Activated T-cell treated with anti-CD3 and anti-CD28 coated beads, Interleukin-2, amount 50 U/mL, for 72 hours (primary cell): ENCODE measurements around the gene MXD1. TPM values are rescaled to one million over a fixed set of nuclear protein-coding genes. Genes with fewer than 3 reads are reported as not detected.
A peak's percentile ranks its signal among the peaks of the same experiment; 100 is the strongest.

Experiments
- ATAC-seq, 2 donors: fragments of 150-1000 bp; cut with Tn5 transposase; replicated peaks in 1 of 2; 2 replicates each; pipeline ENCODE4 v1.10.0; 2021; ENCODE audit warnings: moderate library complexity in 2 of 2, mild to moderate bottlenecking in 1 of 2
- DNase-seq, 2 donors: peaks; one replicate each; pipeline ENCODE4 v3.0.0; 2021 to 2022; ENCODE audit warnings: mixed read lengths in 1 of 2
- H3K27ac Mint-ChIP-seq: one replicate; pipeline ENCODE4 v1.8.0; 2022; ENCODE audit warnings: mild to moderate bottlenecking, moderate library complexity, mixed read lengths
- H3K27me3 Mint-ChIP-seq: one replicate; pipeline ENCODE4 v1.8.0; 2022; ENCODE audit warnings: low read depth, mixed read lengths
- H3K36me3 Mint-ChIP-seq, 2 donors: one replicate each; pipeline ENCODE4 v1.8.0; 2022; ENCODE audit warnings: mixed read lengths in 2 of 2, mild to moderate bottlenecking in 1 of 2; ENCODE audit not compliant: insufficient read depth in 2 of 2
- H3K4me1 Mint-ChIP-seq: one replicate; pipeline ENCODE4 v1.8.0; 2022; ENCODE audit warnings: low read depth, mixed read lengths
- H3K4me3 Mint-ChIP-seq, 2 donors: one replicate each; pipeline ENCODE4 v1.8.0; 2022; ENCODE audit warnings: mild to moderate bottlenecking in 2 of 2, mixed read lengths in 2 of 2, moderate library complexity in 2 of 2
- H3K9me3 Mint-ChIP-seq, 2 donors: one replicate each; pipeline ENCODE4 v1.8.0; 2022; ENCODE audit warnings: mixed read lengths in 2 of 2
- total RNA-seq, 2 donors: library from RNA; stranded (reverse); gene quantifications; one replicate each; pipeline ENCODE4 v1.2.3, GENCODE V29; 2022

Gene MXD1
- total RNA-seq, 2 donors from 2014 or later = 14.3 to 40.0 TPM

- no peaks in the 10 kb centered on the region for H3K27me3 Mint-ChIP-seq
- ATAC-seq = no peak
- DNase-seq = no peak
- peaks cover 9 to 13% of the 10 kb centered on the region in 2 donors for H3K36me3 Mint-ChIP-seq
- peaks cover 34% of the 10 kb centered on the region for H3K4me1 Mint-ChIP-seq
- H3K4me3 Mint-ChIP-seq = peak overlapping the region; percentile 75 to 90
- peak overlapping the region; percentile 86 for H3K27ac Mint-ChIP-seq
- no peaks in the 10 kb centered on the region for H3K9me3 Mint-ChIP-seq
Measured at GRCh38 chr2:69916106-69916505, 1.2 kb downstream of the MXD1 start.

- Mint-ChIP-seq H3K4me1 (peaks cover 32% of the 10 kb centered on the region), H3K9me3 (no peaks in the 10 kb centered on the region), H3K27ac (peak overlapping the region; percentile 86), H3K4me3 (peak overlapping the region in 1 of 2 donors; percentile 90), H3K27me3 (no peaks in the 10 kb centered on the region), H3K36me3 (peaks cover 9 to 15% of the 10 kb centered on the region in 2 donors)
- DNase-seq (no peak), ATAC-seq (no peak)
Measured at GRCh38 chr2:69917852-69918251, 2.9 kb downstream of the MXD1 start.

- ATAC-seq (no peak), DNase-seq (no peak)
- Mint-ChIP-seq H3K9me3 (no peaks in the 10 kb centered on the region), H3K4me1 (peaks cover 27% of the 10 kb centered on the region), H3K27me3 (no peaks in the 10 kb centered on the region), H3K36me3 (peaks cover 12 to 16% of the 10 kb centered on the region in 2 donors), H3K27ac (no peak overlapping the region), H3K4me3 (peak overlapping the region in 1 of 2 donors; percentile 90)
Measured at GRCh38 chr2:69918401-69918800, 3.5 kb downstream of the MXD1 start.

GRCh38 chr2:69923116-69923515 is 8.2 kb downstream of the MXD1 start:
- Mint-ChIP-seq H3K27me3 (no peaks in the 10 kb centered on the region), H3K27ac (no peak overlapping the region), H3K4me1 (peaks cover 17% of the 10 kb centered on the region), H3K9me3 (no peaks in the 10 kb centered on the region), H3K4me3 (no peak overlapping the region), H3K36me3 (peaks cover 6 to 11% of the 10 kb centered on the region in 2 donors)
- no peak for DNase-seq
- no peak for ATAC-seq

GRCh38 chr2:69926849-69927515 is 12.1 kb downstream of the MXD1 start:
- DNase-seq = no peak
- Mint-ChIP-seq H3K27me3 (no peaks in the 10 kb centered on the region), H3K4me1 (peaks cover 25% of the 10 kb centered on the region), H3K27ac (peak overlapping the region; percentile 37), H3K4me3 (no peak overlapping the region), H3K9me3 (no peaks in the 10 kb centered on the region), H3K36me3 (peaks cover 9 to 13% of the 10 kb centered on the region in 2 donors)
- peak in 1 of 2 donors; percentile 61 for ATAC-seq

GRCh38 chr2:69931832-69932595 is 17.1 kb downstream of the MXD1 start:
- no peaks in the 10 kb centered on the region for H3K27me3 Mint-ChIP-seq
- peak overlapping the region; percentile 96 for H3K27ac Mint-ChIP-seq
- peak overlapping the region; percentile 36 to 75 for H3K4me3 Mint-ChIP-seq
- H3K4me1 Mint-ChIP-seq = peaks cover 39% of the 10 kb centered on the region
- H3K36me3 Mint-ChIP-seq = peaks cover 15 to 17% of the 10 kb centered on the region in 2 donors
- DNase-seq (no peak), ATAC-seq (peak in 1 of 2 donors; percentile 9)
- no peaks in the 10 kb centered on the region for H3K9me3 Mint-ChIP-seq

- Mint-ChIP-seq H3K27ac (peak overlapping the region; percentile 96), H3K36me3 (peaks cover 15 to 19% of the 10 kb centered on the region in 2 donors), H3K4me3 (peak overlapping the region; percentile 36 to 75), H3K4me1 (peaks cover 36% of the 10 kb centered on the region), H3K27me3 (no peaks in the 10 kb centered on the region), H3K9me3 (no peaks in the 10 kb centered on the region)
- peak; percentile 47 to 54 for ATAC-seq
- DNase-seq = no peak
Measured at GRCh38 chr2:69932596-69932922, 17.6 kb downstream of the MXD1 start.

GRCh38 chr2:69933254-69933828 is 18.4 kb downstream of the MXD1 start:
- Mint-ChIP-seq H3K4me3 (peak overlapping the region in 1 of 2 donors; percentile 72), H3K27ac (peak overlapping the region; percentile 79), H3K27me3 (no peaks in the 10 kb centered on the region), H3K4me1 (peaks cover 36% of the 10 kb centered on the region), H3K36me3 (peaks cover 19 to 20% of the 10 kb centered on the region in 2 donors), H3K9me3 (no peaks in the 10 kb centered on the region)
- DNase-seq (no peak), ATAC-seq (no peak)

- H3K4me1 Mint-ChIP-seq = peaks cover 36% of the 10 kb centered on the region
- peak; percentile 74 to 81 for ATAC-seq
- H3K4me3 Mint-ChIP-seq = peak overlapping the region; percentile 34 to 72
- no peaks in the 10 kb centered on the region for H3K9me3 Mint-ChIP-seq
- no peaks in the 10 kb centered on the region for H3K27me3 Mint-ChIP-seq
- DNase-seq = peak; percentile 38 to 40
- H3K36me3 Mint-ChIP-seq = peaks cover 21 to 27% of the 10 kb centered on the region in 2 donors
- H3K27ac Mint-ChIP-seq = peak overlapping the region; percentile 79
Measured at GRCh38 chr2:69933839-69934613, 19.1 kb downstream of the MXD1 start.

- Mint-ChIP-seq H3K27ac (peak overlapping the region; percentile 79), H3K4me3 (peak overlapping the region; percentile 34 to 72), H3K36me3 (peaks cover 19 to 29% of the 10 kb centered on the region in 2 donors), H3K9me3 (no peaks in the 10 kb centered on the region), H3K4me1 (peaks cover 36% of the 10 kb centered on the region), H3K27me3 (no peaks in the 10 kb centered on the region)
- DNase-seq = no peak
- ATAC-seq = no peak
Measured at GRCh38 chr2:69934614-69934908, 19.7 kb downstream of the MXD1 start.

- Mint-ChIP-seq H3K27me3 (no peaks in the 10 kb centered on the region), H3K9me3 (no peaks in the 10 kb centered on the region), H3K4me3 (no peak overlapping the region), H3K27ac (peak overlapping the region; percentile 79), H3K4me1 (peaks cover 36% of the 10 kb centered on the region), H3K36me3 (peaks cover 19 to 30% of the 10 kb centered on the region in 2 donors)
- DNase-seq = no peak
- no peak for ATAC-seq
Measured at GRCh38 chr2:69935011-69935410, 20.1 kb downstream of the MXD1 start.

GRCh38 chr2:69936906-69937305 is 22.0 kb downstream of the MXD1 start:
- no peak for DNase-seq
- Mint-ChIP-seq H3K4me3 (no peak overlapping the region), H3K27me3 (no peaks in the 10 kb centered on the region), H3K9me3 (no peaks in the 10 kb centered on the region), H3K4me1 (peaks cover 27% of the 10 kb centered on the region), H3K27ac (no peak overlapping the region), H3K36me3 (peaks cover 19 to 29% of the 10 kb centered on the region in 2 donors)
- ATAC-seq = no peak

- peak overlapping the region; percentile 33 for H3K27ac Mint-ChIP-seq
- H3K4me1 Mint-ChIP-seq = peaks cover 23% of the 10 kb centered on the region
- H3K4me3 Mint-ChIP-seq = no peak overlapping the region
- H3K9me3 Mint-ChIP-seq = no peaks in the 10 kb centered on the region
- H3K36me3 Mint-ChIP-seq = peaks cover 19 to 29% of the 10 kb centered on the region in 2 donors
- no peaks in the 10 kb centered on the region for H3K27me3 Mint-ChIP-seq
- ATAC-seq = no peak
- DNase-seq = no peak
Measured at GRCh38 chr2:69937968-69938367, 23.1 kb downstream of the MXD1 start.
